Testis (tissue), 2 donors: ENCODE results near the gene SLC34A1.

Experiments
- POLR2A ChIP-seq: fragments of 450-650 bp; IDR thresholded peaks from one replicate; pipeline ENCODE4 v1.6.1; 2017; ENCODE audit warnings: antibody characterized with exemption, mild to moderate bottlenecking, moderate library complexity
- TF ChIP-seq, protein P1 (sequence below), 3 experiments: fragments of 450-650 bp in 2 of 3; fragments of 200-600 bp in 1 of 3; sonication (generic) in 1 of 3; IDR thresholded peaks; one replicate each; pipeline ENCODE4 v1.5.1; 2016 to 2019; ENCODE audit warnings: antibody characterized with exemption in 3 of 3, mild to moderate bottlenecking in 2 of 3, moderate library complexity in 1 of 3

DNA sequence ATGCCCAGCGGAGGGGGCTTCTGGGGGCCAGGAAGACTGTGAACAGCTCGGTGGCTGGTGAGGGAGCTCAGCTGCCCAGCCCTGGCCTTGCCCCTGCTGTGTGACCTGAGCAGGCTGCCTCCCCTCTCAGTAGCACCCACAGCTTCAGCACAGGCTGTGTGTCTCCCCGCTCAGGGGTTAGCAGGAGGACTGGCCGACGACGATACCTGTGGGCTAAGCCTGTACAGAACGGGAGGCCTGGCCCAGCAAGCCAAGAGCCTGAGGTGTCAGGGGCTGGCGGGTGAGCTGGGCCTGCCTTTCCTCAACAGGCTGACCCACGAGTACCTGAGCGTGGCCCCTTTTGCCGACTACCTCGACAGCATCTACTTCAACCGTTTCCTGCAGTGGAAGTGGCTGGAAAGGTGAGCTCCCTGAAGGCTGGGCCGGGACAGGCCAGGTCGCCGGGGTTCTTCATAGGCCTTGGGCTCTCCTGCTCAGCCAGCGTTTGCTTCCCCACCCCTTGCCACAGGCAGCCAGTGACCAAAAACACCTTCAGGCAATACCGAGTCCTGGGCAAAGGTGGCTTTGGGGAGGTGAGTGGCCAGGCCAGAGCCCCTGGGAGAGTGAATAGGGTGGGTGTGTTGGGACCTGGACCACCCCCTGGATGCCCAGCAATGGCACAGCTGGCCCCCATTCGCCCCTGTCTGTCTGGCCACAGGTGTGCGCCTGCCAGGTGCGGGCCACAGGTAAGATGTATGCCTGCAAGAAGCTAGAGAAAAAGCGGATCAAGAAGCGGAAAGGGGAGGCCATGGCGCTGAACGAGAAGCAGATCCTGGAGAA is 48.8 kb downstream of the SLC34A1 start:
- no peak for TF ChIP-seq POLR2A
- TF ChIP-seq, protein P1, sequence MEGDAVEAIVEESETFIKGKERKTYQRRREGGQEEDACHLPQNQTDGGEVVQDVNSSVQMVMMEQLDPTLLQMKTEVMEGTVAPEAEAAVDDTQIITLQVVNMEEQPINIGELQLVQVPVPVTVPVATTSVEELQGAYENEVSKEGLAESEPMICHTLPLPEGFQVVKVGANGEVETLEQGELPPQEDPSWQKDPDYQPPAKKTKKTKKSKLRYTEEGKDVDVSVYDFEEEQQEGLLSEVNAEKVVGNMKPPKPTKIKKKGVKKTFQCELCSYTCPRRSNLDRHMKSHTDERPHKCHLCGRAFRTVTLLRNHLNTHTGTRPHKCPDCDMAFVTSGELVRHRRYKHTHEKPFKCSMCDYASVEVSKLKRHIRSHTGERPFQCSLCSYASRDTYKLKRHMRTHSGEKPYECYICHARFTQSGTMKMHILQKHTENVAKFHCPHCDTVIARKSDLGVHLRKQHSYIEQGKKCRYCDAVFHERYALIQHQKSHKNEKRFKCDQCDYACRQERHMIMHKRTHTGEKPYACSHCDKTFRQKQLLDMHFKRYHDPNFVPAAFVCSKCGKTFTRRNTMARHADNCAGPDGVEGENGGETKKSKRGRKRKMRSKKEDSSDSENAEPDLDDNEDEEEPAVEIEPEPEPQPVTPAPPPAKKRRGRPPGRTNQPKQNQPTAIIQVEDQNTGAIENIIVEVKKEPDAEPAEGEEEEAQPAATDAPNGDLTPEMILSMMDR (IDR thresholded peaks at IDR 0.05) = no peak
